Stimulated activated naive B cell treated with anti-CD40 and anti-IgM and Interleukin-4, amounts not matched to agents 10 μg/mL and 1 μg/mL and 100 μg/mL, for 72 hours (primary cell): ENCODE measurements around the gene PPL.
A peak's percentile ranks its signal among the peaks of the same experiment; 100 is the strongest.
"Not testable (repeated sequence)": the region's sequence is repeated elsewhere in the genome, so short reads cannot be mapped to it uniquely, and the experiment has no call there.

ENCODE experiments used
- ATAC-seq, 2 donors: fragments of 150-1000 bp; cut with Tn5 transposase; replicated peaks; 2 replicates each; pipeline ENCODE4 v1.10.0; 2021; ENCODE audit warnings: moderate library complexity in 1 of 2
- DNase-seq: peaks from one replicate; pipeline ENCODE4 v3.0.0; 2021
- H3K27ac Mint-ChIP-seq: one replicate; pipeline ENCODE4 v1.8.0; 2022; ENCODE audit warnings: mild to moderate bottlenecking, mixed read lengths
- H3K27me3 Mint-ChIP-seq, 2 donors: one replicate each; pipeline ENCODE4 v1.8.0; 2022; ENCODE audit warnings: mixed read lengths in 2 of 2
- H3K36me3 Mint-ChIP-seq, 2 donors: one replicate each; pipeline ENCODE4 v1.8.0; 2022; ENCODE audit warnings: mixed read lengths in 2 of 2, mild to moderate bottlenecking in 1 of 2
- H3K4me1 Mint-ChIP-seq, 2 donors: one replicate each; pipeline ENCODE4 v1.8.0; 2022; ENCODE audit warnings: mixed read lengths in 2 of 2, mild to moderate bottlenecking in 1 of 2
- H3K4me3 Mint-ChIP-seq, 2 donors: one replicate each; pipeline ENCODE4 v1.8.0; 2022; ENCODE audit warnings: mild to moderate bottlenecking in 2 of 2, mixed read lengths in 2 of 2, moderate library complexity in 1 of 2
- H3K9me3 Mint-ChIP-seq, 2 donors: one replicate each; pipeline ENCODE4 v1.8.0; 2022; ENCODE audit warnings: mixed read lengths in 2 of 2, mild to moderate bottlenecking in 1 of 2

PPL gene

GRCh38 chr16:4898811-4899473 lies 38.0 kb downstream of the PPL start:
- ATAC-seq (no peak), DNase-seq (no peak)
- Mint-ChIP-seq H3K4me3 (no peak overlapping the region), H3K27me3 (peaks cover 18 to 21% of the 10 kb centered on the region in 2 donors), H3K4me1 (no peaks in the 10 kb centered on the region), H3K36me3 (peaks cover 0 to 2% of the 10 kb centered on the region in 2 donors), H3K9me3 (peaks cover 4 to 5% of the 10 kb centered on the region in 2 donors), H3K27ac (no peak overlapping the region)

GRCh38 chr16:4897328-4897727 lies 39.6 kb downstream of the PPL start:
- peaks cover 4 to 5% of the 10 kb centered on the region in 2 donors for H3K9me3 Mint-ChIP-seq
- no peak overlapping the region for H3K27ac Mint-ChIP-seq
- H3K4me3 Mint-ChIP-seq: no peak overlapping the region
- DNase-seq: no peak
- peaks cover 0 to 2% of the 10 kb centered on the region in 2 donors for H3K36me3 Mint-ChIP-seq
- no peak for ATAC-seq
- H3K4me1 Mint-ChIP-seq: no peaks in the 10 kb centered on the region
- H3K27me3 Mint-ChIP-seq: peaks cover 3 to 9% of the 10 kb centered on the region in 2 donors

GRCh38 chr16:4896761-4897160 lies 40.2 kb downstream of the PPL start:
- H3K27me3 Mint-ChIP-seq, H3K4me3 Mint-ChIP-seq, H3K27ac Mint-ChIP-seq, ATAC-seq, H3K9me3 Mint-ChIP-seq, H3K4me1 Mint-ChIP-seq, H3K36me3 Mint-ChIP-seq, DNase-seq: not testable (repeated sequence)

GRCh38 chr16:4895366-4895765 lies 41.6 kb downstream of the PPL start:
- no peak for ATAC-seq
- Mint-ChIP-seq H3K4me1 (no peaks in the 10 kb centered on the region), H3K36me3 (peaks cover 0 to 2% of the 10 kb centered on the region in 2 donors), H3K27me3 (peaks cover 0 to 7% of the 10 kb centered on the region in 2 donors), H3K9me3 (peaks cover 4 to 5% of the 10 kb centered on the region in 2 donors), H3K4me3 (no peak overlapping the region), H3K27ac (no peak overlapping the region)
- DNase-seq: no peak

- Mint-ChIP-seq H3K9me3 (peaks cover 4 to 5% of the 10 kb centered on the region in 2 donors), H3K4me3 (no peak overlapping the region), H3K36me3 (peaks cover 0 to 2% of the 10 kb centered on the region in 2 donors), H3K27me3 (peaks cover 0 to 7% of the 10 kb centered on the region in 2 donors), H3K27ac (no peak overlapping the region), H3K4me1 (no peaks in the 10 kb centered on the region)
- ATAC-seq (peak in 1 of 2 donors; percentile 27), DNase-seq (no peak)
Measured at GRCh38 chr16:4894276-4895150, 42.4 kb downstream of the PPL start.

GRCh38 chr16:4893103-4893862 lies 43.7 kb downstream of the PPL start:
- Mint-ChIP-seq H3K4me3 (no peak overlapping the region), H3K9me3 (peaks cover 2% of the 10 kb centered on the region in 2 donors), H3K4me1 (no peaks in the 10 kb centered on the region), H3K27ac (no peak overlapping the region), H3K27me3 (peaks cover 0 to 5% of the 10 kb centered on the region in 2 donors), H3K36me3 (peaks cover 0 to under 1% of the 10 kb centered on the region in 2 donors)
- ATAC-seq (no peak), DNase-seq (no peak)

- Mint-ChIP-seq H3K27ac (no peak overlapping the region), H3K4me1 (no peaks in the 10 kb centered on the region), H3K4me3 (no peak overlapping the region), H3K9me3 (no peaks in the 10 kb centered on the region), H3K27me3 (peaks cover 0 to under 1% of the 10 kb centered on the region in 2 donors), H3K36me3 (peaks cover 0 to 4% of the 10 kb centered on the region in 2 donors)
- DNase-seq: no peak
- no peak for ATAC-seq
Measured at GRCh38 chr16:4892361-4893102, 44.4 kb downstream of the PPL start.

- no peak for ATAC-seq
- no peak overlapping the region for H3K27ac Mint-ChIP-seq
Measured at GRCh38 chr16:4891886-4892216, 45.1 kb downstream of the PPL start.

GRCh38 chr16:4891097-4891885 lies 45.7 kb downstream of the PPL start:
- H3K9me3 Mint-ChIP-seq: no peaks in the 10 kb centered on the region
- H3K27ac Mint-ChIP-seq: no peak overlapping the region
- H3K36me3 Mint-ChIP-seq: peaks cover 8 to 10% of the 10 kb centered on the region in 2 donors
- no peak for DNase-seq
- H3K4me1 Mint-ChIP-seq: no peaks in the 10 kb centered on the region
- no peak overlapping the region for H3K4me3 Mint-ChIP-seq
- H3K27me3 Mint-ChIP-seq: no peaks in the 10 kb centered on the region
- ATAC-seq: no peak

More at GRCh38 chr16:4891886-4892216, 45.1 kb downstream of the PPL start:
- Mint-ChIP-seq H3K36me3 (peaks cover 4 to 8% of the 10 kb centered on the region in 2 donors), H3K27me3 (no peaks in the 10 kb centered on the region), H3K4me3 (no peak overlapping the region), H3K9me3 (no peaks in the 10 kb centered on the region), H3K4me1 (no peaks in the 10 kb centered on the region)
- no peak for DNase-seq

GRCh38 chr16:4890686-4891085 lies 46.3 kb downstream of the PPL start:
- Mint-ChIP-seq H3K27ac (no peak overlapping the region), H3K9me3 (no peaks in the 10 kb centered on the region), H3K4me1 (peaks cover 3 to 4% of the 10 kb centered on the region in 2 donors), H3K4me3 (no peak overlapping the region), H3K36me3 (peaks cover 13 to 15% of the 10 kb centered on the region in 2 donors), H3K27me3 (no peaks in the 10 kb centered on the region)
- DNase-seq (no peak), ATAC-seq (no peak)

GRCh38 chr16:4890026-4890425 lies 46.9 kb downstream of the PPL start:
- H3K27me3 Mint-ChIP-seq: no peaks in the 10 kb centered on the region
- DNase-seq (no peak), ATAC-seq (no peak)
- H3K27ac Mint-ChIP-seq: no peak overlapping the region
- peaks cover 18 to 21% of the 10 kb centered on the region in 2 donors for H3K36me3 Mint-ChIP-seq
- no peaks in the 10 kb centered on the region for H3K9me3 Mint-ChIP-seq
- no peak overlapping the region for H3K4me3 Mint-ChIP-seq
- H3K4me1 Mint-ChIP-seq: peaks cover 4 to 7% of the 10 kb centered on the region in 2 donors

GRCh38 chr16:4888428-4889135 lies 48.4 kb downstream of the PPL start:
- peaks cover 31 to 36% of the 10 kb centered on the region in 2 donors for H3K36me3 Mint-ChIP-seq
- H3K27ac Mint-ChIP-seq: peak overlapping the region; percentile 37
- H3K27me3 Mint-ChIP-seq: no peaks in the 10 kb centered on the region
- no peak overlapping the region for H3K4me3 Mint-ChIP-seq
- peaks cover 4 to 7% of the 10 kb centered on the region in 2 donors for H3K4me1 Mint-ChIP-seq
- DNase-seq (no peak), ATAC-seq (no peak)
- H3K9me3 Mint-ChIP-seq: no peaks in the 10 kb centered on the region

- no peaks in the 10 kb centered on the region for H3K9me3 Mint-ChIP-seq
- peaks cover 4 to 11% of the 10 kb centered on the region in 2 donors for H3K4me1 Mint-ChIP-seq
- ATAC-seq (no peak), DNase-seq (no peak)
- H3K27ac Mint-ChIP-seq: no peak overlapping the region
- H3K4me3 Mint-ChIP-seq: no peak overlapping the region
- no peaks in the 10 kb centered on the region for H3K27me3 Mint-ChIP-seq
- peaks cover 46 to 53% of the 10 kb centered on the region in 2 donors for H3K36me3 Mint-ChIP-seq
Measured at GRCh38 chr16:4886151-4886550, 50.8 kb downstream of the PPL start.
